ENCODE results near the gene IKZF2.
A peak's percentile ranks its signal among the peaks of the same experiment; 100 is the strongest.

IKZF2 gene

DNA sequence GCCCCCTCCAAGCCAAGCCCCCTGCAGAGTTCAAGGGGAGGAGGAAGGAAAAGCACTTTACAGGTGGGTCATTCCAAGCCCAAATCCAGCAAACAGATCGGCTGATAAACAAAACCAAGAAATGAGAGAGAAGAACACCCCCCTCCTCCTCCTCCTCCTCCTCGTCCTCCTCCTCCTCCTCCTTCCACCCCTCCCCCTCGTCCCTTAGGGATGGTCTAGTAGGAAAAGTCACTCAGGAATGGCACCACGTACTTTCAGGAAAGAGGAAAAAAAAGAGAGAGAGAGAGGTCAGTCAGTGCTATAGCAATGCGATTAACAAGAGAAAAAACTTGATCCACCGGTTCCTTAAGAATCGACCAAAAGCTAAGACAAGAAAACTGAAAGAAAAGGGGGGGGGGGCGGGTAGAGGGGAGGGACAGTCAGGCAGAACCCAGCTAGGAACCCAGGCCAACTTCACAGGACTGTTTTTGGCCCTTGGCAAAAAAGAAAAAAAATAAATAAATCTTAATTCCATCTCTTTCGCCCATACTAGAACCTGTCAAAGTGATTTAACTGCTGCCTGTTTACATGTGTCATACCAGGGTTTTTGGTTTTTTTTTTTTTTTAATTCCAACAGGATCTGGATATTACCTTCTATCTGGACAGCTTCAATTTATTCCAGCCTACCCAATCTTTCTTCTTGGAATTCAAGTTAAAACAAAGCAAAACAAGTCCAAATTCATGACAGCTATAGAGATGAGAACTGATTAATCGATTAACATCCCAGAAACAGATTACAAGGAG lies 906 bp downstream of the IKZF2 start:
- DNase-seq (ENCODE audit: insufficient read length) (no peak), FAIRE-seq (peak; percentile 83)
- TF ChIP-seq TAF1 (IDR thresholded peaks at IDR 0.05; ENCODE audit: borderline replicate concordance, low read depth, low read length) = no peak
- TF ChIP-seq POLR2AphosphoS5 (IDR thresholded peaks at IDR 0.05; ENCODE audit: low read depth, low read length) = no peak
- no peak for TF ChIP-seq POLR2A (IDR thresholded peaks at IDR 0.05; ENCODE audit: low read depth, low read length)

DNA sequence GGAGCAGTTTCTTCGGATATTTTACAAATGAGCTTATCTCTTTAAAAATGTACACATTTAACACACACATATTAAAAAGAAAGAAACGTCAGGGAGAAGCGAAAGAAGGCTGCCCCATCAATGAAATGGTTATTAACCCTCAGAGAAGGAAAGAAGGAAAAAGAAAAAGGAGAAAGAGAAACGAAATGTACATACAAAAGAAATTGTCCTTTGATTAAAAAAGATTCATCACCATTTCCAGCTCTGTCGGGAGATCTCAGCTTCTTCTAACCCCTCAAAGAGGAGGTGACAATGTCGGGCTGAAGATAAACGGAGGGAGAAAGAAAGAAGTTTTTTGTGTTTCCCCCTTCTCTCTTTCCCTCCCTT lies 1.5 kb downstream of the IKZF2 start:
- FAIRE-seq (no peak), DNase-seq (ENCODE audit: insufficient read length) (no peak)
- TF ChIP-seq POLR2A (IDR thresholded peaks at IDR 0.05; ENCODE audit: low read depth, low read length) (no peak), TAF1 (IDR thresholded peaks at IDR 0.05; ENCODE audit: borderline replicate concordance, low read depth, low read length) (no peak), POLR2AphosphoS5 (IDR thresholded peaks at IDR 0.05; ENCODE audit: low read depth, low read length) (no peak)

DNA sequence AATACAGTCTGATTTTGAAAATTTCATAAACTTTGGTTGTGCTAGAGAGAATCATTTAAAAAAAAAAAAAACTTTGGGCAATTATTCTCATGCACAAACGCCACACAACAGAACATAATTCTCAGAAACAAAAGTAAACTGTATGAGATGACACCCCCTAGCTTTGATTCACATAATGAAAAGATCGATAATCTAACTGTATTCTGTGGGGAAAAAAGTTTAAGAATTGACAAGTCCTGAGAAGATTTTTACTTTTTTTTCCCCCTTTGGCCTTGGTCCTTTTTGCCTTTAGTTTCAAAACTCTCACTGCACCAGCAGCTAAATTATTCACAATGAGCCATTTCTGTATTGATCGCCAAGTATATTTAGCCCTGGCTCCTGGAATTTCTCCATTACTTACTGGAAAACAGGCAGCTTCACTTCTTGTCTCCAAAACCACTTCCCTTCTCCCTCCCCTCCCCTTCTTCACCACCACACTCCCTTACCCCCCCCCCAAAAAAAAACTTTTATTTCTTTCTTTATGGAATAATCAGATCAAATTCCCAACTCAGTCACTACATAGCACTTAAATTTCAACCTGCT lies 2.0 kb downstream of the IKZF2 start:
- TF ChIP-seq TAF1 (IDR thresholded peaks at IDR 0.05; ENCODE audit: borderline replicate concordance, low read depth, low read length) (no peak), POLR2AphosphoS5 (IDR thresholded peaks at IDR 0.05; ENCODE audit: low read depth, low read length) (no peak), POLR2A (IDR thresholded peaks at IDR 0.05; ENCODE audit: low read depth, low read length) (no peak)
- FAIRE-seq = peak; percentile 40
- DNase-seq (ENCODE audit: insufficient read length) = no peak

DNA sequence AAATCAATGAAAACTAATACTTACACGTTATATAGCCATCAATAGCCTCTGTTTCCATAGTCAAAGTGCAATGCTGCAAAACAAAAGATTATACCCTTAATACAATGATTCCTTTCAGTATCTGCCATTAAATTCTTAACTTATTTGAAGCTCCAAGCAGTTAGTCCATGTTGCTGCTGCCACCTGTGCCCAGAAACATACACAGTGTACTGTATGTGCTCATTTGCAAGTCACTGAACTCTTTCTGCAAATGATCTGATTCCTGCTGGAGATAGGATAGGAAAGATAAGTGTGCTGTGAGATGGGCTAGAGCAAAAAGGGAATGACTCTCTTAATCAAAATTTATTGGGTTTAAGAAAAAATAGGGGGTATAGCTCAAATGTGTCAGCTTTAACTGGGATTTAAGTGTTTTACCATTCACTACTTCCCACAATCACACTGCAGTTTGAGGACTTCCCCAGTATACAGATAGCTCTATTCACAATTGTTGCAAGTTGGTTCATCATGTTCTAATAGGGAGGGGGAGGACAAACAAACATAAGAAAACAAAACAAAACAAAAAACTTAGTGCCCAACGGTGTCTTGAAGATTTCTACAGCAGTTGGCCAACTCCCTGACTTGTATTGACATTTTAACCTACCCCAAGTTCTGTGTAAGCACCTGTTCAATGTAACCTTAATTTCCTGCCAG lies 2.7 kb downstream of the IKZF2 start:
- DNase-seq (ENCODE audit: insufficient read length) (no peak), FAIRE-seq (peak; percentile 80)
- TF ChIP-seq POLR2A (IDR thresholded peaks at IDR 0.05; ENCODE audit: low read depth, low read length) (no peak), POLR2AphosphoS5 (IDR thresholded peaks at IDR 0.05; ENCODE audit: low read depth, low read length) (no peak), TAF1 (IDR thresholded peaks at IDR 0.05; ENCODE audit: borderline replicate concordance, low read depth, low read length) (no peak)

DNA sequence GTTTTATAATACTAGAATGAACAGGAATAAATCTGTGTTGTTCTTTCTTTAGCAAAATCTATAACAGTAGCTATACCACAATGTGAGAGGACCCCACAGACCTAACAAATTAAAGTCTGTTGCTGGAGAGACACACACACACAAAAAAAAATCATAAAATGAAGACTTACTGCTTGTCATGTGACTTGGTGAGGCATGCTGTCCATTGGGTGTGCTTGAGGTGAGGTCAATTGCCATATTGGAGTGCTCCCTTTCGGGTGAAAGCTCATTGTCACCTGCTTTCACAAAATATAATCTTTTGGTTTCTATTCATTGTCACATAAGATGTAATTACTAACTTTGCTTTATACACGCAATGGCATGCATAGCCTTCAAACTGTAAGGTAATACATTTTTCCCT lies 3.9 kb downstream of the IKZF2 start:
- no peak for TF ChIP-seq TAF1 (IDR thresholded peaks at IDR 0.05; ENCODE audit: borderline replicate concordance, low read depth, low read length)
- TF ChIP-seq POLR2AphosphoS5 (IDR thresholded peaks at IDR 0.05; ENCODE audit: low read depth, low read length) = no peak
- TF ChIP-seq POLR2A (IDR thresholded peaks at IDR 0.05; ENCODE audit: low read depth, low read length) = no peak
- FAIRE-seq = peak; percentile 87
- DNase-seq (ENCODE audit: insufficient read length) = no peak

DNA sequence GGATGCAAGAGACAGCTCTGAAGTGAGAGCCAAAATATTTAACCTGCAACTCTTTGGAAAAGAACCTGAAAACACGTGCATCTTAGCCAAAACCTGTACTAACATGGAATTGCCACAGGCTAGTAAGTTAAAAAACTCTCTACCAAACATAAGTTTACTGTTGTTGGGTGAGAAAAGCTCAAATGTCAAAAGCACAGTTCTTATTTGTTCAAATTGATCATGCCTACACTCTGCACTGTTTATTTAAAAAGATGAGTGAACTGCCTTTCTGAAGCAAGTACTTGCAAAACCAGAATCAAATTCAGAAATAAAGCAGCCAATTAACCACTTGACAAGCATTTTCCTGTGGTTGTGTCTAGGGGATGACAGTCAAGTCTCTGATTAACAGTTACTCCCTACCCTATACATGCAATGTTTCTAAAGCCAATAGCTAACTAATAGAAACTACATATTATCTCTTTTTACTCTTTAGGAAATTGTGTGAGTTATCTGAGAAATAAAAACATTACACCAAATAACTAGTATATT lies 5.6 kb downstream of the IKZF2 start:
- DNase-seq (ENCODE audit: insufficient read length) (no peak), FAIRE-seq (peak; percentile 82)
- no peak for TF ChIP-seq TAF1 (IDR thresholded peaks at IDR 0.05; ENCODE audit: borderline replicate concordance, low read depth, low read length)
- TF ChIP-seq POLR2AphosphoS5 (IDR thresholded peaks at IDR 0.05; ENCODE audit: low read depth, low read length) = no peak
- no peak for TF ChIP-seq POLR2A (IDR thresholded peaks at IDR 0.05; ENCODE audit: low read depth, low read length)

DNA sequence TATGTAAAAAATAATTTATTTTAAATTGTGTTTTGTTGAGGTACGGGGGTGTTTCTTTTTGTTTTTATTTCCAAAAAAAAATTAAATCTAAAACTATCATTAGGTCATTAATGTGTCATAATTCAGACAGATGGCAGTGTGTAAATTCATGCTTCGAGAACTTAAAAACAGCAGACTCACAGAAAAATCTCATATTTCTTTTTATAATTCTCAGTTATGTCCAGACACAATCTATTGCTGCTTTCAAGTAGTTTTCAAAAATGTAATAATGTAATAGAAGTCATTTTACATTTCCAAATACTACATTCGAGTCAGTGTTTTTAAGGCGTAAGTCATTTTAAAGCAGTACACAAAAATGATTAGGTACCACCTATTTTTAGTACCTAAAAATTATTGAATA lies 14.3 kb downstream of the IKZF2 start:
- DNase-seq (ENCODE audit: insufficient read length) = no peak
- no peak for TF ChIP-seq TAF1 (IDR thresholded peaks at IDR 0.05; ENCODE audit: borderline replicate concordance, low read depth, low read length)
- no peak for TF ChIP-seq POLR2AphosphoS5 (IDR thresholded peaks at IDR 0.05; ENCODE audit: low read depth, low read length)
- no peak for TF ChIP-seq POLR2A (IDR thresholded peaks at IDR 0.05; ENCODE audit: low read depth, low read length)
- FAIRE-seq = no peak

DNA sequence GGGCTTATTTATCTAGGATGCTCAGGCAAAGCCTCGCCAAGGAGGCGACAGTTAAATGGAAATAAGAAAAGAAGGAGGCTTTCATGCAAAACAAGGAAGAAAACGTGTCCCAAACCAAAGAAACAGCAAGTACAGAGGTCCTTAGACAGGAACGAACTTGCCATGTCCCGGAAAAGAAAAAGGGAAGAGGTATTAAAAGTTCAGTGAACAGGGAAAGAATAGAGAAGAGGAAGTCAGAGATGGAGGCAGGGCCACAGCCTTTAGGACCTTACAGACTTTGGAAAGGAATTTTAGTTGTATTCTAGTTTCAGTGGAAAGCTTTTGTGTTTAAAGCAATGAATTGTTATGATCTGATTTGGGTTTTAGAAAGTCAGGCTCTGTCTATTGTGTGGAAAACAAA lies 22.1 kb downstream of the IKZF2 start:
- TF ChIP-seq TAF1 (IDR thresholded peaks at IDR 0.05; ENCODE audit: borderline replicate concordance, low read depth, low read length) (no peak), POLR2AphosphoS5 (IDR thresholded peaks at IDR 0.05; ENCODE audit: low read depth, low read length) (no peak), POLR2A (IDR thresholded peaks at IDR 0.05; ENCODE audit: low read depth, low read length) (no peak)
- FAIRE-seq = no peak
- DNase-seq (ENCODE audit: insufficient read length) = no peak

DNA sequence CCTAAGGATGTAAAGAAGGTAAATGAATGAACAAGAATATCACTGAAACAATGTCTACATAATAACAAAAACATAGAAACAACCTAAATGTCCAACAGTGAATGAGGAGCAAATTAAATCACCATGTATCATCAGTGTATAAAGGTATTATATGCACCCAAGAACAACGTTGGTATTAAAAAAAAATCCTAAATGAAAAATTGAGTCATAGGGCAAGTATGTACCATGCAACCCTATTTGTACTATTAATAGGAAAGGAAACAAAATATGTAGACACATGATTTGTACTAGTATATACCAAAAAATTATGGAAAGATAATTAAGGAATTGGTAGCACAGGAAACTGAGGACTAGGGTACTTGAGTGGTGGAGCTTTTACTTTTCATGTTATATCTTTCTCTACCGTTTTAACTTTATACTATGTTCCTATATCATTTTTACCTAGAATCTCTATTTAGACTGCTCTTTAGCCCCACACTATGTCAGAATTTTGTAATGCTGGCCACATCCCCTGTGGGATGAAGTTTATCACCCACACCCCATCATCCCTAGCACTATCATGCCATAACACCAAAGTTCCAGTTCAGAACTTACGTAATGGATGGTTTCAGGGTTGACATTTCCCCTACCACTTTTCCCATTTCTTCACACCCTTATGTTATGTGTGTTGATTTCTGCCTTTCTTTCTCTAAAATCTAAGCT lies 25.6 kb downstream of the IKZF2 start:
- FAIRE-seq (no peak), DNase-seq (ENCODE audit: insufficient read length) (no peak)
- no peak for TF ChIP-seq POLR2A (IDR thresholded peaks at IDR 0.05; ENCODE audit: low read depth, low read length)
- no peak for TF ChIP-seq POLR2AphosphoS5 (IDR thresholded peaks at IDR 0.05; ENCODE audit: low read depth, low read length)
- no peak for TF ChIP-seq TAF1 (IDR thresholded peaks at IDR 0.05; ENCODE audit: borderline replicate concordance, low read depth, low read length)

DNA sequence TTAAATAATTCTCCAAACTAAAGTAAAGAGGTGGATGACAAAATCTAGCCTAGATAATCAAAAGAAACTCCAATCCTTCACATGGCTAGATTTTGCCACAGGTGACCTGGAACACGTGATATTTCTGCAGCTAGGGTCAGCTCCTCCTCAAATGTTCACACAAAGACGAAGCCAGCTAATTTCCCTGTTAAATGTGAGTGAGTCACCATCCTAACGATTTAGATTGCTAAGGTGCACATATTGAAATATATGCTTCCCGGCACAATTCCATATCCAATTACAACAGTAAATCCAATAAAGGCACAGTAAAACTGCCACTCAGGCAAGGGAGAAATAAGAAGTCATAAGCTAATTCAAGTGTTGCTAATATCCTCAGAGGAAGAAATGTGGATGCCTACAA lies 28.7 kb downstream of the IKZF2 start:
- DNase-seq (ENCODE audit: insufficient read length) = no peak
- no peak for TF ChIP-seq TAF1 (IDR thresholded peaks at IDR 0.05; ENCODE audit: borderline replicate concordance, low read depth, low read length)
- peak; percentile 79 for FAIRE-seq

DNA sequence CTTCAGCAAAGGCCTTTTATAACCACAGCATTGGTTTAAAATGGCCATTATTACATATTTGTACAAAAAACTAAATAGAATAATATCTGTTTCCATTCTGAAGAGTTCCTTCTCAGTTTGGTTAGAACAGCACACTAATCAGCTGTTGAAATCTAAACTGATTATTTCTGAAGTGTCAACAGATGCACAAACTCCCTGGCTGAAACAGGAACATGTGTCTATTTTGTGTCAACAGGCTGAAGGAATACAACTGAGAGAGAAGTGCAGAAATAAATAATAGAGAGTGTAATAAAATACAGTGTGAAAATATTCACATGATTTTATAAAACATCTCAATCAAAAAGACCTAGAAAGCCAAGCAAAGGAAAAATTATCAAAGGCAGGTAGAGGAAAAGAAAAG lies 29.7 kb downstream of the IKZF2 start:
- peak; percentile 24 for FAIRE-seq
- TF ChIP-seq POLR2AphosphoS5 (IDR thresholded peaks at IDR 0.05; ENCODE audit: low read depth, low read length) (no peak), POLR2A (IDR thresholded peaks at IDR 0.05; ENCODE audit: low read depth, low read length) (no peak), TAF1 (IDR thresholded peaks at IDR 0.05; ENCODE audit: borderline replicate concordance, low read depth, low read length) (no peak)
- no peak for DNase-seq (ENCODE audit: insufficient read length)
